Umbilical cord (tissue), 2 donors: ENCODE data around the gene SYT7. TPM values are rescaled to one million over a fixed set of nuclear protein-coding genes. Genes with fewer than 3 reads are reported as not detected.
A peak's percentile ranks its signal among the peaks of the same experiment; 100 is the strongest.
"Not testable (repeated sequence)": the region's sequence is repeated elsewhere in the genome, so short reads cannot be mapped to it uniquely, and the experiment has no call there.

ENCODE experiments used
- DNase-seq: peaks from one replicate; pipeline ENCODE4 v3.0.0-alpha.2; 2015; ENCODE audit warnings: low spot score
- total RNA-seq: library from RNA; depleted of rRNA; stranded (reverse); fragments of >200 nt; gene quantifications from one replicate; pipeline ENCODE4 v1.2.3, GENCODE V29; 2014; ENCODE audit warnings: low replicate concordance; ENCODE audit not compliant: insufficient read depth

The SYT7 gene
- total RNA-seq, 1 donor from 2014 or later = 1.4 TPM

DNA sequence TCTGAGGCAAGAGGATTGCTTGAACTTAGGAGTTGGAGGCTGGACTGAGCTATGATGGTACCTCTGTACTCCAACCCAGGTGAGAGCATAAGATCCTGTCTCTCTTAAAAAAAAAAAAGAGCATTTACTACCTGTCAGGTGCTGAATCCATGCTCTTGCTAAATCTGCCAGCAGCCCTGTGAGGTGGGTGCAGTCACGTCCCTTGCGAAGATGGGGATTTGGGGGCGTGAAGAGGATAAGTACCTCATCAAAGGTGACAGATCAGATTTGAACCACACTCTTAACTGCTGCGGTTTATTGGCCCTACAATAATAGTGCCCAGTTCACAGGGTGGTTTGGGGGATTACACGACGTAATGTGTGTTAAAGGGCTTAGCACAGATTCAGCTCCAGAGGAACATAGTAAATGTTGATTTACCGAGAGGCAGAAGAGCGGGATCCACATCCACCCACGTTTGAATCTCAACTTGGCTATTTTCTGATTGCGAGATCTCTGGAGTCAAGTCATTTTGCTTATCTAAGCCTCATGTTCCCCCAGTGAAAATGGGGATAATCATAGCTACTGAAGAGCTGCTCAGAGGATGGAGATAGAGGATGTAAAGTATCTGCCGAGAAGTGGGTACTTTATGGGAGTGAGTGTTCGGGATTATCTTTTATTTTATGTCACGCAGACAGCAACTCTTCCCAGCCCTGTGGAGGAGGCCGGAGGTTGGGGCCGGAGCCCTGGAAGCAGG lies 100.4 kb downstream of the SYT7 start:
- DNase-seq = peak; percentile 64

DNA sequence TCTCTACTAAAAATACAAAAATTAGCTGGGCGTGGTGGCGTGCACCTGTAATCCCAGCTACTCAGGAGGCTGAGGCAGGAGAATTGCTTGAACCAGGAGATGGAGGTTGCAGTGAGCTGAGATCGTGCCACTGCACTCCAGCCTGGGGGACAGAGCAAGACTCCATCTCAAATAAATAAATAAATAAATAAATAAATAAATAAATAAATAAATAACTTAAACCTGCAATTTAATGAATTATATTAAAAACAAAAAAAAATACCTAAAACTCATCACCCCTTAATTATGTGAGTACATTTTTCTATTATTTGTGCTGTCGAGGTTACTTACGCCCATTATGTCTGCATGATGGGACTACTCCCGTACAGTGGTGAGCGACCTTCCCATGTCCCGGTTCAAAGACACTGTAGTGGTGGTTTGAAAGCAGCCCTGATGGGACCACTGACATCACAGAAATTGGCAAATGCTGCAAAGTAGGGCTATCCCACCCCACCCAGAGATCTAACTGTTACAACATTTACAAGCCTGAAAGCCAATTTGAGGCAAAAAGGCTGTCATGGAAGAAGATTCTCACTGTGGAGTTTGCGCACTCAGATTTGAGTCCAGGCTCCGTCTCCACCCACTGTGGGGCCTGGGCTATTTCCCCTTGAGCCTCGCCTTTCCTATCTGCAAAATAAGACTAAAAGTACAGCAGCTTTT lies 101.4 kb downstream of the SYT7 start:
- not testable (repeated sequence) for DNase-seq

- DNase-seq = no peak
These were observed 103.1 kb downstream of the SYT7 start for GRCh38 chr11:61477727-61478148.

DNA sequence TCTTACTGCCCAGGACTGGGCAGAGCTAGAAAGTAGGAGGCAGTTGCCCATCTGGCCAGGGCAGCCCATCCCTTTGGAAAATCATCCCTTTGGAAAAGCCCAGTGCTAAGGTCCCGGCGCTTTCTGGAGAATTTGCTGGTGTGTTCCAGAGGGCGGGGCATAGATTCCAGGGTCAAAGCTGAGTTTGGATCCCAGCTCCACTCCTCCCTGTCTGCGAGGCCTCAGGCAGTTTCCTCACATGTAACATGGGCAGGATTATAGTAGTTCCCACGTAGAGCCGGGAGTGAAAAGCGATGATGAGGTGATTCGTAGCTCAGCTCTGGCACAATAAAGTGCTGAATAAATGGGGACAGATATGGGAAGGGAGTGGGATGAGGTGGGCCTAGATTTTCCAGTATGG lies 103.8 kb downstream of the SYT7 start:
- DNase-seq = no peak

DNA sequence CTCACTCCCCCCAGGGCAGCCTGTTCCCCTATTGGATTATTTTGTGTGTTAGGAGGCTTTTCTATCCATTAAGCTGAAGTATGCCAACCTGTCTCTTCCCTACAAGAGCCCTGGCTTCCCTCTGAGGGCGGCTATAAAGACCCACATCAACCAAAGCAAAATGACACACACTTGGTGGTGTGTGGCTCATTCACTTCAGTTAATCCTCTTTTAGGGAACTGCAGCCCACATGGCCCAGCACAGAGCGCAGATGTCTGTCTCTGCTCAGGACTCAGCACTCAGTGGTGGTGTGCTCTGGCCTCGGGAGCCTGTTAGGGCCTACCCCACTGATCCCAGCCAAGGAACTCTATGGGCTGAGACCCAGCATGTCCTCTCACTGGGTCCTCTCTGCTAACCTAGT lies 104.5 kb downstream of the SYT7 start:
- DNase-seq = no peak

GRCh38 chr11:61475433-61475832 lies 105.4 kb downstream of the SYT7 start:
- no peak for DNase-seq

DNA sequence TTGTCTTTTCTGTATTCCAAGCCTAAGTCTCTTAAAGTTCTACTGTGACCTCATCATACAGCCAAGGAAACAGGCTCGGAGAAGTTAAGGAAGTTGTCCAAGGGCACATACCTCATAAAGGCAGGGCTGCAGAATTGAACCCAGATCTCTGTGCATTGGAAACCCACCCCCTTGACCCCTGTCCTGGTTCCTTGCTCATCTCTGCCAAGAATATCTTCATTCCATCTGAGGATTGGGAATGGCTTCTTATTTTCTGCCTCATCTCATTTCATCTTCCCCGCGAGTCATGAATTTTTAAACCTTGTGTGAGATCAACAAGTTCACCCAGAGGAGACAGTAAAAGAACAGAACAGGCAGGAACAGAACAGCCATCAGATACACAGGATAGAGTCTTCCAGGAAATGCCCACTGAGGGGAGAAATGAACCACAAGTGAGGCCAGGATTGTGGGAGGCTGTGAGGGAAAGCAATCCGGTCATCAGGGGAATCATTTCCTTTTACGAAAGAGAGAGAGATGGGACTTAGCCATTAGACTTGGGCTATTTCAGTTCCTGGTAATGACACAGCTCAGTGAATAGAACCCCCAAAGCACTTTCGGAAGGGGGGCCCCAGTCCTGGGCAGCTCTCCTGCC lies 106.7 kb downstream of the SYT7 start:
- DNase-seq = no peak

DNA sequence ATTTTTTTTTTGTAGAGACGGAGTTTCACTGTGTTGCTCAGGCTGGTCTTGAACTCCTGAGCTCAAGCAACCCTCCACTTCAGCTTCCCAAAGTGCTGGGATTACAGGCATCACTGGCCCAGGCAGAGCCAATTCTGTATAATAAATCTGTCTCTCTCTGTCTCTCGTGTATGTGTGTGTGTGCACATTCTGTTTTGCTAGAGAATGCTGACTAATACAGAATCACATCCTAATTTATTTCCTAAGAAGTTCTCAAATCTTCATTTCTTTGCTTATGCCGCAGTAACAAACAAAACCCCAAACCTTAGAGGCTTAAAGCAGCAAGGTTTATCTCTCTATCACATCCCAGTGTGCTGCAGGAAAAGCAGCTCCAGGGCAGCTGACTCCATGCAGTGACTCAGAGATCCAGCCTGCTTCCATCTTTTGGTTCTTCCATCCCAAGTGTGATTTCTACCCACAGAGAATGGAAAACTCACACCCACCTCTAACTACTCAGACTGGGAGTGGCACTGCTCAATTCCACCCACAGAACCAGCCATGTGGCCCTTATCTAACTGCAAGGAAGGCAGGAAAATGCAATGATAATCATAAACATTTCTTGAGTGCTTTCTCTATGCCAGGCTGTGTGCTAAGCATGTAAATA lies 107.4 kb downstream of the SYT7 start:
- no peak for DNase-seq

GRCh38 chr11:61472868-61473267 lies 108.0 kb downstream of the SYT7 start:
- no peak for DNase-seq

DNA sequence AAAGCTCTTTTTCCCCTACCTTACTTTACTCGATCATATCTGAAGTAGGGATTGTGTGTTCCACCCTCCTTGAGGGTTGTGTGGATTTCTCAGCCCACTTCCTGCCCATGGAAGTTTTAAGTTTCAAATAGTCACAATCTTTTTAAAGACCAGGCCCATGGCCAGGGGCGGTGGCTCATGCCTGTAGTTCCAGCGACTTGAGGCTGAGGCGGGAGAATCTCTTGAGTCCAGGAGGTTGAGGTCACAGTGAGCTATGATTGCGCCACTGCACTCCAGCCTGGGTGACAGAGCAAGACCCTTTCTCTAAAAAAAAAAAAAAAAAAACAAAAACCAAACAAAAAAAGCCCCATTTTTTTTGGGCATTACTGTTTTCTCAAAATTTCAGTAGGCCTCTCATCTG lies 108.6 kb downstream of the SYT7 start:
- no peak for DNase-seq

DNA sequence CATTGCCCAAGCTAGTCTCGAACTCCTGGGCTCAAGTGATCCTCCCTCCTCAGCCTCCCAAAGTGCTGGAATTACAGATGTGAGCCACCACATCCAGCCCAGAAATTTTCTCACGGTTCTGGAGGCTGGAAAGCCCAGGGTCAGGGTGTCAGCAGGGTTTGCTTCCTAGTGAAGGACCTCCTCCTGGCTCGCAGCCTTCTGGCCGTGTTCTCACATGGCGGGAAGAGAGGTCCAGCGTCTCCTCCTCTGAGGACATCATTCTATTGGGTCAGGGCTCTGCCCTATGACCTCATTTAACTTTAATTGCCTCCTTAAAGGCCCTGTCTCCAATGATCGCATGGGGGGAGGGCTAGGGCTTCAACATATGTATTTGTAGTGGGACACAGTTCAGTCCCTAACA lies 112.9 kb downstream of the SYT7 start:
- no peak for DNase-seq

- not testable (repeated sequence) for DNase-seq
These were observed 113.3 kb downstream of the SYT7 start for GRCh38 chr11:61467602-61468001.

Other genes with a start within 250 kb of the SYT7 start
- 243 TPM for gene DDB1, start 248.0 kb downstream of the SYT7 start, total RNA-seq
- gene TKFC, start 247.8 kb downstream of the SYT7 start, total RNA-seq = 22.4 TPM
- 26.2 TPM for gene CYB561A3, start 219.2 kb downstream of the SYT7 start, total RNA-seq
- gene TMEM138, start 218.7 kb downstream of the SYT7 start, total RNA-seq = 16.6 TPM
- gene TMEM216, start 188.5 kb downstream of the SYT7 start, total RNA-seq = 16.9 TPM
- gene CPSF7, start 151.1 kb downstream of the SYT7 start, total RNA-seq = 18.3 TPM
- 57.3 TPM for gene SDHAF2, start 151.0 kb downstream of the SYT7 start, total RNA-seq
- not detected for gene LRRC10B, start 72.3 kb downstream of the SYT7 start, total RNA-seq
- 1.4 TPM for gene DAGLA, start 99.3 kb upstream of the SYT7 start, total RNA-seq
- gene MYRF, start 171.6 kb upstream of the SYT7 start, total RNA-seq = 14.2 TPM
- gene TMEM258, start 211.5 kb upstream of the SYT7 start, total RNA-seq = 54.7 TPM
- gene FEN1, start 211.8 kb upstream of the SYT7 start, total RNA-seq = 2.6 TPM
- gene FADS1, start 235.9 kb upstream of the SYT7 start, total RNA-seq = 33.0 TPM
- 46.2 TPM for gene FADS2, start 247.2 kb upstream of the SYT7 start, total RNA-seq